PC-9 (cell line): ENCODE data around the gene LRP1B. TPM values are rescaled to one million over a fixed set of nuclear protein-coding genes. Genes with fewer than 3 reads are reported as not detected.

Experiments used
- BruUV-seq: library from RNA; stranded (reverse); fragments of 400-500 nt; replicated peaks from 2 replicates; lab custom pipeline; 2021; lab: Mats Ljungman, UMichigan
- CTCF ChIA-PET: fragments of 300-600 bp; sonication (Branson Sonifier 250); formaldehyde crosslinking; loops from one replicate; lab custom pipeline; 2022; ENCODE audit warnings: antibody characterized with exemption; lab: Charles Lee
- POLR2A ChIA-PET: fragments of 300-600 bp; sonication (Branson Sonifier 250); formaldehyde crosslinking; loops from one replicate; lab custom pipeline; 2022; ENCODE audit warnings: antibody characterized with exemption; ENCODE audit not compliant: unreplicated experiment; lab: Charles Lee
- DNase-seq, 2 experiments: peaks; one replicate each; pipeline versions ENCODE4 v3.0.0 to v3.0.0-alpha.2; 2015 to 2022; ENCODE audit warnings: mixed read lengths in 1 of 2
- H2AFZ ChIP-seq: fragments of 200-600 bp; sonication (generic); 2 replicates; pipeline ENCODE4 v1.8.1; 2017; ENCODE audit warnings: antibody characterized with exemption
- H3F3A ChIP-seq: fragments of 200-600 bp; sonication (generic); 2 replicates; pipeline ENCODE4 v1.8.1; 2017; ENCODE audit warnings: antibody characterized with exemption, mild to moderate bottlenecking, low read depth; ENCODE audit not compliant: insufficient read depth
- H3K27ac ChIP-seq: fragments of 200-600 bp; sonication (generic); 2 replicates; pipeline ENCODE4 v1.6.1; 2016; ENCODE audit warnings: mixed run types
- H3K27me3 ChIP-seq: fragments of 200-600 bp; sonication (generic); 2 replicates; pipeline ENCODE4 v1.6.1; 2016; ENCODE audit warnings: low read depth, mixed run types; ENCODE audit not compliant: insufficient read depth
- H3K36me3 ChIP-seq: fragments of 200-600 bp; sonication (generic); 2 replicates; pipeline ENCODE4 v1.6.1; 2016; ENCODE audit warnings: low read depth, mixed run types
- H3K4me1 ChIP-seq: fragments of 200-600 bp; sonication (generic); replicated peaks from 2 replicates; pipeline ENCODE4 v1.6.1; 2016; ENCODE audit warnings: mixed run types; ENCODE audit not compliant: insufficient read depth
- H3K4me2 ChIP-seq: fragments of 200-600 bp; sonication (generic); 2 replicates; pipeline ENCODE4 v1.6.1; 2017; ENCODE audit warnings: mixed run types
- H3K4me3 ChIP-seq: fragments of 200-600 bp; sonication (generic); 2 replicates; pipeline ENCODE4 v1.6.1; 2016; ENCODE audit warnings: mixed run types
- H3K79me2 ChIP-seq: fragments of 200-600 bp; sonication (generic); 2 replicates; pipeline ENCODE4 v1.6.1; 2017; ENCODE audit warnings: low read depth, mixed run types
- H3K9me2 ChIP-seq: fragments of 200-600 bp; sonication (generic); 2 replicates; pipeline ENCODE4 v1.8.1; 2017; ENCODE audit warnings: mild to moderate bottlenecking; ENCODE audit not compliant: insufficient read depth
- H3K9me3 ChIP-seq: fragments of 200-600 bp; sonication (generic); 2 replicates; pipeline ENCODE4 v1.8.1; 2016; ENCODE audit warnings: low read depth; ENCODE audit not compliant: insufficient read depth
- H4K20me1 ChIP-seq: fragments of 200-600 bp; sonication (generic); 2 replicates; pipeline ENCODE4 v1.8.1; 2017; ENCODE audit not compliant: insufficient read depth
- CTCF ChIP-seq: fragments of 200-600 bp; sonication (generic); conservative IDR thresholded peaks from 2 replicates; pipeline ENCODE4 v1.6.1; 2017; ENCODE audit warnings: mixed run types, antibody characterized with exemption, mild to moderate bottlenecking, moderate library complexity
- EZH2 ChIP-seq: fragments of 200-600 bp; sonication (generic); IDR thresholded peaks from 2 replicates; pipeline ENCODE4 v1.8.0; 2017; ENCODE audit warnings: antibody characterized with exemption, low read depth
- intact Hi-C: fragments of 100-400 bp; cut with micrococcal nuclease; formaldehyde crosslinking; loops from one replicate; pipeline ENCODE4 v1.10.0; 2022; ENCODE audit not compliant: unreplicated experiment
- total RNA-seq: library from RNA; stranded (reverse); gene quantifications from 2 replicates; pipeline ENCODE4 v1.2.3, GENCODE V29; 2021

The LRP1B gene
- total RNA-seq, 1 experiment from 2014 or later: 1.7 TPM

- Histone ChIP-seq H3K79me2 (no peaks in the 10 kb centered on the region), H2AFZ (no peak overlapping the region), H3F3A (no peaks in the 10 kb centered on the region), H3K27me3 (no peaks in the 10 kb centered on the region), H3K4me1 (no peaks in the 10 kb centered on the region), H3K36me3 (no peaks in the 10 kb centered on the region), H3K9me3 (no peaks in the 10 kb centered on the region), H3K9me2 (no peaks in the 10 kb centered on the region), H3K4me3 (no peak overlapping the region), H3K27ac (no peak overlapping the region), H4K20me1 (no peaks in the 10 kb centered on the region), H3K4me2 (no peak overlapping the region)
- CTCF ChIA-PET: no interaction called here
- POLR2A ChIA-PET: no interaction called here
- TF ChIP-seq CTCF (no peak), EZH2 (no peak)
- intact Hi-C loops: no loop called here
- no TSS peak for BruUV-seq
- DNase-seq: no peak
These were observed 829.3 kb downstream of the LRP1B start for GRCh38 chr2:141301551-141301950.

GRCh38 chr2:141280037-141280436, 850.8 kb downstream of the LRP1B start:
- Histone ChIP-seq H3K27ac (no peak overlapping the region), H3K4me1 (no peaks in the 10 kb centered on the region), H3K79me2 (no peaks in the 10 kb centered on the region), H3K4me2 (no peak overlapping the region), H3K9me3 (no peaks in the 10 kb centered on the region), H2AFZ (no peak overlapping the region), H3K36me3 (no peaks in the 10 kb centered on the region), H3F3A (no peaks in the 10 kb centered on the region), H3K27me3 (no peaks in the 10 kb centered on the region), H4K20me1 (no peaks in the 10 kb centered on the region), H3K9me2 (no peaks in the 10 kb centered on the region), H3K4me3 (no peak overlapping the region)
- intact Hi-C loops: no loop called here
- DNase-seq: no peak
- ChIA-PET POLR2A (no interaction called here), CTCF (no interaction called here)
- no TSS peak for BruUV-seq
- no peak for TF ChIP-seq EZH2
- no peak for TF ChIP-seq CTCF

- intact Hi-C loops: no loop called here
- Histone ChIP-seq H3K4me2 (no peak overlapping the region), H3K27ac (no peak overlapping the region), H3K4me1 (no peaks in the 10 kb centered on the region), H3K9me3 (no peaks in the 10 kb centered on the region), H3K27me3 (no peaks in the 10 kb centered on the region), H3K36me3 (no peaks in the 10 kb centered on the region), H3F3A (no peaks in the 10 kb centered on the region), H3K79me2 (no peaks in the 10 kb centered on the region), H3K9me2 (no peaks in the 10 kb centered on the region), H4K20me1 (no peaks in the 10 kb centered on the region), H3K4me3 (no peak overlapping the region), H2AFZ (no peak overlapping the region)
- CTCF ChIA-PET: no interaction called here
- no peak for TF ChIP-seq EZH2
- TF ChIP-seq CTCF: no peak
- BruUV-seq: no TSS peak
- POLR2A ChIA-PET: no interaction called here
- DNase-seq: no peak
These were observed 859.5 kb downstream of the LRP1B start for GRCh38 chr2:141271346-141271745.
